Left ventricle myocardium inferior (tissue), 1 donor: Measurements from ENCODE around the gene PYGB. TPM values are rescaled to one million over a fixed set of nuclear protein-coding genes. Genes with fewer than 3 reads are reported as not detected.
A peak's percentile ranks its signal among the peaks of the same experiment; 100 is the strongest.

Experiments used
- DNase-seq: peaks from one replicate; pipeline ENCODE4 v3.0.0-alpha.2; 2020
- H3K27ac ChIP-seq: fragments of 200-600 bp; replicated peaks from 2 replicates; pipeline ENCODE4 v1.8.0; 2021
- H3K27me3 ChIP-seq: fragments of 200-600 bp; 2 replicates; pipeline ENCODE4 v1.8.0; 2021; ENCODE audit warnings: low read depth
- H3K36me3 ChIP-seq: fragments of 200-600 bp; 2 replicates; pipeline ENCODE4 v1.8.0; 2021
- H3K4me1 ChIP-seq: fragments of 200-600 bp; 2 replicates; pipeline ENCODE4 v1.8.0; 2021
- H3K4me3 ChIP-seq: fragments of 200-600 bp; 2 replicates; pipeline ENCODE4 v1.8.0; 2021; ENCODE audit warnings: mild to moderate bottlenecking, moderate library complexity
- H3K9me3 ChIP-seq: fragments of 200-600 bp; replicated peaks from 2 replicates; pipeline ENCODE4 v1.8.0; 2021
- intact Hi-C: fragments of 100-400 bp; cut with micrococcal nuclease; formaldehyde crosslinking; loops from one replicate; pipeline ENCODE4 v1.11.0; 2022
- total RNA-seq: library from RNA; stranded (reverse); fragmentation: NEBNext Ultra II Directional; extraction: Animal tissue kit (Norgen Biotek cat#: 25700); gene quantifications from one replicate; pipeline ENCODE4 v1.2.1, GENCODE V29; 2021
- TF ChIP-seq, protein P1 (sequence below): fragments of 200-600 bp; IDR thresholded peaks from 2 replicates; pipeline ENCODE4 v1.8.0; 2021; ENCODE audit warnings: antibody characterized with exemption, mild to moderate bottlenecking, borderline replicate concordance
- donor health status: DM: no; HTN: yes; CAD: no; lungs with severe emphysema.

Gene PYGB
- total RNA-seq, 1 donor from 2014 or later: 218 TPM

DNA sequence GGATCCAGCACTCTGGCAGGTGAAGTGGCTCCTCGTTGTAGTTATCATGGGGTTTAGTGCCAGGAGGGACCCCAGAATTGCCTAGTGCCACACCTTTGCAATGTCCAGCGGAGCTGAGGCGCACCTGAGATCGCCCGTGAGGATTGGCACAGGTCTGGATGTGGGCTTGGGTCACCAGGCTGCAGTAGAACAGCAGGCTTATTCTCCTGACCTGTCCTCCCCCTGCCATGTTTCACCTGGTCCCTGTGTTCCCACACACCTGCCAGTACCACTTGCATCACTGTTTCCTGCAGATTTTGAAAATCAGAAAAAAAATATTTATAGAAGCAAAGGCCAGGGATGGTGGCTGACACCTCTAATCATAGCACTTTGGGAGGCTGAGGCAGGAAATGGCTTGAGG is 35.6 kb upstream of the PYGB start:
- no peaks in the 10 kb centered on the region for H3K9me3 ChIP-seq
- intact Hi-C loops: no loop called here
- no peaks in the 10 kb centered on the region for H3K27me3 ChIP-seq
- no peak overlapping the region for H3K4me3 ChIP-seq
- TF ChIP-seq, protein P1, sequence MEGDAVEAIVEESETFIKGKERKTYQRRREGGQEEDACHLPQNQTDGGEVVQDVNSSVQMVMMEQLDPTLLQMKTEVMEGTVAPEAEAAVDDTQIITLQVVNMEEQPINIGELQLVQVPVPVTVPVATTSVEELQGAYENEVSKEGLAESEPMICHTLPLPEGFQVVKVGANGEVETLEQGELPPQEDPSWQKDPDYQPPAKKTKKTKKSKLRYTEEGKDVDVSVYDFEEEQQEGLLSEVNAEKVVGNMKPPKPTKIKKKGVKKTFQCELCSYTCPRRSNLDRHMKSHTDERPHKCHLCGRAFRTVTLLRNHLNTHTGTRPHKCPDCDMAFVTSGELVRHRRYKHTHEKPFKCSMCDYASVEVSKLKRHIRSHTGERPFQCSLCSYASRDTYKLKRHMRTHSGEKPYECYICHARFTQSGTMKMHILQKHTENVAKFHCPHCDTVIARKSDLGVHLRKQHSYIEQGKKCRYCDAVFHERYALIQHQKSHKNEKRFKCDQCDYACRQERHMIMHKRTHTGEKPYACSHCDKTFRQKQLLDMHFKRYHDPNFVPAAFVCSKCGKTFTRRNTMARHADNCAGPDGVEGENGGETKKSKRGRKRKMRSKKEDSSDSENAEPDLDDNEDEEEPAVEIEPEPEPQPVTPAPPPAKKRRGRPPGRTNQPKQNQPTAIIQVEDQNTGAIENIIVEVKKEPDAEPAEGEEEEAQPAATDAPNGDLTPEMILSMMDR: no peak
- peaks cover 80% of the 10 kb centered on the region for H3K36me3 ChIP-seq
- no peak overlapping the region for H3K27ac ChIP-seq
- DNase-seq: no peak
- H3K4me1 ChIP-seq: peaks cover 29% of the 10 kb centered on the region

DNA sequence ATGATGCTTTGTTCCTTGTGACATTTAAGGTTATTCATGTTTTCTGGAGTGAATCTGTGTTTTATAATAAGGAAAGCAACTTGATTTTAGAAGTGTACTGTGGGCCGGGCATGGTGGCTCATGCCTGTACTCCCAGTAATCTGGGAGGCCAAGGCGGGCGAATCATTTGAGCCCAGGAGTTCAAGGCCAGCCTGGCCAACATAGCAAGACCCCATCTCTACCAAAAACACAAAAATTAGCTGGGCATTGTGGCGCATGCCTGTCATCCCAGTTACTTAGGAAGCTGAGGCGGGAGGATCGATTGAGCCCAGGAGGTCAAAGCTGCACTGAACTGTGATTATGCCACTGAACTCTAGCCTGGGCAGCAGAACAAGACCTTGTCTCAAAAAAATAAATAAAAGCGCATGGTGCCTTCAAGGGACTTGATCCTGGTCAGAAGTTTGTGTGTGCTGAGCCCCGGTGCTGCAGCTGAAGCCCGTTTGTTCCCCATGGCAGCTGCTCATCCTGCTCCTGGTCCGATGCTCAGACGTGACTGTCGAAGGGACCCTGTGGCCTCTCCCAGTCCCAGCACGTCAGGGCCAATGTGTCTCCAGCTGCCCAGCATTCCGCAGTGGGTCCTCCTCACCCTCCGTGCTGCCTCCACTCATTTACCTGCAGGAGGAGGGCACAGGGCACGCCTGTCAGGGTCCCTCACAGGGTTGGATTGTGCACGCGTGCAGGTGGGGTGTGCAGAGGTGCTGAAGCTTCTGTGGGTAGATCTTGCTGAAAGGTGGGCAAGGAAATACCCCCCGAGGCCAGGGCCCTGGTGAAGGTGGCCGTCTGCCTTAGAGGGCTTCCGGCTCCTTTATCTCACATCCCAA is 34.1 kb upstream of the PYGB start:
- TF ChIP-seq, protein P1: no peak
- no peaks in the 10 kb centered on the region for H3K9me3 ChIP-seq
- no peaks in the 10 kb centered on the region for H3K27me3 ChIP-seq
- H3K27ac ChIP-seq: no peak overlapping the region
- no peak overlapping the region for H3K4me3 ChIP-seq
- no peak for DNase-seq
- peaks cover 33% of the 10 kb centered on the region for H3K4me1 ChIP-seq
- peaks cover 91% of the 10 kb centered on the region for H3K36me3 ChIP-seq
- intact Hi-C loops: no loop called here

- Histone ChIP-seq H3K4me3 (no peak overlapping the region), H3K9me3 (no peaks in the 10 kb centered on the region), H3K4me1 (peaks cover 39% of the 10 kb centered on the region), H3K27me3 (no peaks in the 10 kb centered on the region), H3K36me3 (peaks cover 97% of the 10 kb centered on the region), H3K27ac (no peak overlapping the region)
- TF ChIP-seq, protein P1: no peak
- intact Hi-C loops: no loop called here
- DNase-seq: no peak
Measured at GRCh38 chr20:25214426-25214790, 33.5 kb upstream of the PYGB start.

- DNase-seq: no peak
- Histone ChIP-seq H3K27ac (no peak overlapping the region), H3K27me3 (no peaks in the 10 kb centered on the region), H3K4me1 (peaks cover 43% of the 10 kb centered on the region), H3K36me3 (peaks cover 99% of the 10 kb centered on the region), H3K9me3 (no peaks in the 10 kb centered on the region), H3K4me3 (no peak overlapping the region)
- TF ChIP-seq, protein P1: no peak
- intact Hi-C loops: no loop called here
Measured at GRCh38 chr20:25214819-25215218, 33.1 kb upstream of the PYGB start.

DNA sequence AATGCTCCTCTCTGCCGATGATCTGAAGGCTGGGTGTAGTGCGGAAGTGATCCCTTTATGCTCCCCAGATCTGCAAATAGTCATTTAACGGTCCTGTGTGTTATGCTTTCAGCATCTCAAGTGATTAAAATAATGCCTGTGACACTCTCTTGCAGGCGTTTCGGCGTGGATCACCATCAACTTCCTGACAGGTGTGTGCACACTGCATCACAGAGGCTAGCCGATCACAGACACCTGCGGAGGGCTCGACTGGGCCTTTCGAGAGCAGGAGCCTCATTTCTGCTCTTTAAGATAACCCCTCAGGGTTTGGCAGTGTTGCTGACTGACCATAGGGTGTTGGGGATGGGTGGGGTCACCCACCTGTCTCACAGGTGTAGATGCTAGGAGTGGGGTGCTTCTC is 32.4 kb upstream of the PYGB start:
- Histone ChIP-seq H3K27ac (peak overlapping the region; percentile 85), H3K27me3 (no peaks in the 10 kb centered on the region), H3K36me3 (peaks cover 97% of the 10 kb centered on the region), H3K4me1 (peaks cover 50% of the 10 kb centered on the region), H3K9me3 (no peaks in the 10 kb centered on the region), H3K4me3 (no peak overlapping the region)
- TF ChIP-seq, protein P1: no peak
- DNase-seq: no peak
- intact Hi-C loops: no loop called here
